GM18951 (cell line): ENCODE measurements around the gene DOC2A.

ENCODE experiments used
- POLR2A ChIP-seq: IDR thresholded peaks from 4 replicates; pipeline ENCODE4 v1.6.1; 2011; ENCODE audit warnings: mild to moderate bottlenecking; ENCODE audit not compliant: insufficient read length, insufficient read depth; ENCODE audit errors: extremely low read depth
- in situ Hi-C: fragments of 300-500 bp; cut with MboI; formaldehyde crosslinking; loops from one replicate; pipeline ENCODE4 v1.12.0; 2022; ENCODE audit warnings: low sequenced_read_pairs, mixed read lengths, inconsistent platforms; ENCODE audit not compliant: unreplicated experiment

DOC2A gene

GRCh38 chr16:29987371-29988085, 23.3 kb downstream of the DOC2A start:
- in situ Hi-C loops, result no loop called here
- no peak for TF ChIP-seq POLR2A

- TF ChIP-seq POLR2A, result no peak
- in situ Hi-C loops, result no loop called here
Measured at GRCh38 chr16:29986931-29987330, 23.9 kb downstream of the DOC2A start.

- no peak for TF ChIP-seq POLR2A
- in situ Hi-C loops, result no loop called here
Measured at GRCh38 chr16:29986231-29986630, 24.6 kb downstream of the DOC2A start.

- in situ Hi-C loops, result no loop called here
- no peak for TF ChIP-seq POLR2A
Measured at GRCh38 chr16:29985271-29985811, 25.5 kb downstream of the DOC2A start.

GRCh38 chr16:29984764-29985147, 26.1 kb downstream of the DOC2A start:
- in situ Hi-C loops, result no loop called here
- TF ChIP-seq POLR2A, result no peak

GRCh38 chr16:29984137-29984763, 26.6 kb downstream of the DOC2A start:
- in situ Hi-C loops, result no loop called here
- no peak for TF ChIP-seq POLR2A

GRCh38 chr16:29983420-29984136, 27.2 kb downstream of the DOC2A start:
- in situ Hi-C loops, result no loop called here
- TF ChIP-seq POLR2A, result no peak

GRCh38 chr16:29982560-29983419, 28.0 kb downstream of the DOC2A start:
- no peak for TF ChIP-seq POLR2A
- in situ Hi-C loops, result no loop called here

GRCh38 chr16:29978564-29979270, 32.1 kb downstream of the DOC2A start:
- no peak for TF ChIP-seq POLR2A

GRCh38 chr16:29978081-29978480, 32.7 kb downstream of the DOC2A start:
- in situ Hi-C loops, result no loop called here
- no peak for TF ChIP-seq POLR2A

More at GRCh38 chr16:29978564-29979270, 32.1 kb downstream of the DOC2A start:
- in situ Hi-C loops, result no loop called here

- TF ChIP-seq POLR2A, result no peak
- in situ Hi-C loops, result no loop called here
Measured at GRCh38 chr16:29977063-29977825, 33.6 kb downstream of the DOC2A start.

- no peak for TF ChIP-seq POLR2A
- in situ Hi-C loops, result no loop called here
Measured at GRCh38 chr16:29975811-29976511, 34.9 kb downstream of the DOC2A start.
